Endothelial cell of umbilical vein (primary cell): ENCODE results near the gene CCDC170.

Experiments
- CTCF ChIP-seq, 2 donors: IDR thresholded peaks; 1 replicate in 1 of 2; 2 replicates in 1 of 2; pipeline ENCODE4 v1.5.1; 2011; ENCODE audit warnings: low read length in 2 of 2, mild to moderate bottlenecking in 2 of 2, moderate library complexity in 2 of 2, control low read depth in 1 of 2, inconsistent platforms in 1 of 2, low read depth in 1 of 2; ENCODE audit not compliant: insufficient read depth in 1 of 2; ENCODE audit errors: extremely low read depth in 1 of 2
- EZH2 ChIP-seq: IDR thresholded peaks from 2 replicates; pipeline ENCODE4 v1.6.1; 2012; ENCODE audit warnings: borderline replicate concordance, low read depth, mild to moderate bottlenecking, moderate library complexity, low read length, inconsistent platforms; ENCODE audit not compliant: severe bottlenecking
- POLR2A ChIP-seq: IDR thresholded peaks from 2 replicates; pipeline ENCODE4 v1.6.1; 2012; ENCODE audit warnings: low read depth, mild to moderate bottlenecking, control low read depth, low read length
- POLR2AphosphoS5 ChIP-seq: IDR thresholded peaks from 2 replicates; pipeline ENCODE4 v1.6.1; 2012; ENCODE audit warnings: low read depth, mild to moderate bottlenecking, control low read depth, low read length, moderate library complexity; ENCODE audit not compliant: insufficient read depth

- TF ChIP-seq POLR2AphosphoS5 (no peak), CTCF (IDR thresholded peaks at IDR 0.05; ENCODE audit: extremely low read depth in 1 of 2, insufficient read depth in 1 of 2, low read depth in 1 of 2, low read length in 2 of 2) (no peak), EZH2 (no peak), POLR2A (no peak)
Observed at GRCh38 chr6:151620179-151620578, 126.4 kb downstream of the CCDC170 start.
